Activated T-helper 1 cell treated with anti-CD3 and anti-CD28 coated beads, Interleukin-12 subunit alpha, Interleukin-12 subunit beta, Interleukin-2, Interleukin-4 antibody, amounts not matched to agents 30 ng/mL and 10 ng/mL and 1 ng/mL, durations not matched to agents 14 hours and 24 hours and 36 hours (primary cell): Measurements from ENCODE around the gene PIEZO2. TPM values are rescaled to one million over a fixed set of nuclear protein-coding genes. Genes with fewer than 3 reads are reported as not detected.

Experiments
- DNase-seq: peaks from one replicate; pipeline ENCODE4 v3.0.0; 2021; ENCODE audit warnings: low spot score
- H3K27ac Mint-ChIP-seq: one replicate; pipeline ENCODE4 v1.8.0; 2021; ENCODE audit warnings: mild to moderate bottlenecking, mixed read lengths
- H3K27me3 Mint-ChIP-seq: one replicate; pipeline ENCODE4 v1.8.0; 2022; ENCODE audit warnings: mild to moderate bottlenecking, moderate library complexity, mixed read lengths; ENCODE audit not compliant: insufficient read depth
- H3K36me3 Mint-ChIP-seq: one replicate; pipeline ENCODE4 v1.8.0; 2021; ENCODE audit warnings: low read depth, mixed read lengths
- H3K4me1 Mint-ChIP-seq: one replicate; pipeline ENCODE4 v1.8.0; 2021; ENCODE audit warnings: low read depth, mixed read lengths
- H3K4me3 Mint-ChIP-seq: one replicate; pipeline ENCODE4 v1.8.0; 2021; ENCODE audit warnings: mild to moderate bottlenecking, moderate library complexity, mixed read lengths
- H3K9me3 Mint-ChIP-seq: one replicate; pipeline ENCODE4 v1.8.0; 2021; ENCODE audit warnings: mixed read lengths
- intact Hi-C: fragments of 100-400 bp; cut with micrococcal nuclease; formaldehyde crosslinking; loops from one replicate; pipeline ENCODE4 v1.15.1; 2024
- total RNA-seq: library from RNA; stranded (reverse); gene quantifications from 2 replicates; pipeline ENCODE4 v1.2.3, GENCODE V29; 2022

Gene PIEZO2
- total RNA-seq, 1 donor from 2014 or later: not detected

- intact Hi-C loops: no loop called here
- H3K27ac Mint-ChIP-seq: no peak overlapping the region
Measured at GRCh38 chr18:10913919-10914318, 235.4 kb downstream of the PIEZO2 start.

DNA sequence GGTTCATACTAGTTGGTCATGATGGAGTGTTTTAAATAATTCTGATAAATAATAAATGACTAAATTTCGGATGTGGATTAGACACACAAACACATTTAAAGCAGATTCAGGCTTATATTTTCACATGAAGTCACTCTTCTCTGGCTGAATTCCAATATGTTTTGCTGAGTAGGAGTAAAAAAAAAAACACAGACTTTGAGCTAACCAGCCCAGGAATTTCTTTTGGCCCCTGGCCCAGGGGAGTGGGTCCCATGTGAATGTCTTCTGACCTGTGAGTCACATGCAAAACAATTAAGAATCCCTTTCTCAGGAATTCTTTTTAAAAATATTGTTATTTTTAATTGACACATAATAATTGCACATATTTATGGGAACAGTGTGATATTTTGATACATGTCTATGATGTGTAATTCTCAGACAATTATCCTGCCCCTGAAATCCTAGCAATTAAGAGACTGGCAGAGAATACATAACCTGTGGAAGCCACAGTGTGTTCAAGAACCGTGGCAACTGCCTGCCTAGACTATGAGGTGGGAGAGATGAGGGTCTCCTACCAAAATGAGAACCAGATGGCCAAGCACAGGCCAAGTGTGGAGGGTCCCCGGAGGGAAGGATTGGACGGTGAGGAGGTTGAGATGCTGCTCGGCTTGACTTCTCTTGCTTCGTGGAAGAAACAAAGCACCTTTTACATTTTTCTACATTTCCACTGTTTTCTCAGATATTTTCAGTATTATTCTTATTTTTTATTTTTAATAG, 236.4 kb downstream of the PIEZO2 start:
- no peaks in the 10 kb centered on the region for H3K9me3 Mint-ChIP-seq
- intact Hi-C loops: no loop called here
- H3K36me3 Mint-ChIP-seq: no peaks in the 10 kb centered on the region
- no peak overlapping the region for H3K4me3 Mint-ChIP-seq
- H3K27me3 Mint-ChIP-seq: no peaks in the 10 kb centered on the region
- H3K27ac Mint-ChIP-seq: no peak overlapping the region
- H3K4me1 Mint-ChIP-seq: no peaks in the 10 kb centered on the region
- no peak for DNase-seq

More at GRCh38 chr18:10913919-10914318, 235.4 kb downstream of the PIEZO2 start:
- Mint-ChIP-seq H3K27me3 (no peaks in the 10 kb centered on the region), H3K4me1 (no peaks in the 10 kb centered on the region), H3K9me3 (no peaks in the 10 kb centered on the region), H3K36me3 (no peaks in the 10 kb centered on the region), H3K4me3 (no peak overlapping the region)
- no peak for DNase-seq

DNA sequence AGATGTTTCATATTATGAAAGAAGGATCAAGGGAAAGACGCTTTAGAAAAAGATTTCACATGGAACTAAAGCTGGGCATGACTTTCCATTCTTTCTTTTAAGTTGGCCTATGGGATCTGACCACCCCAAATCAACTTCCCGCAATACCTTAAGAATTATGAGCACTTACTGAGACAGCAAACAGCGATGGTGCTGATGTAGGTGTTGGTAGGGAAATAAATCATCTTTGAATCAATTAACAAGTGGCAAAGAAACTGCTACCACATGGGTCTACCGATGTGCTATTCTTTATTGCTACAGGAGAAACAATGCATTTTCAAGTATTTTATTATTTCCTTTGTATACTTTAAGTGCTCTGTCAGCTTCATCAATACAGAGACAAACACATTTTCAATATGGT, 239.6 kb downstream of the PIEZO2 start:
- no peaks in the 10 kb centered on the region for H3K4me1 Mint-ChIP-seq
- intact Hi-C loops: no loop called here
- H3K9me3 Mint-ChIP-seq: no peaks in the 10 kb centered on the region
- DNase-seq: no peak
- H3K4me3 Mint-ChIP-seq: no peak overlapping the region
- no peaks in the 10 kb centered on the region for H3K27me3 Mint-ChIP-seq
- H3K36me3 Mint-ChIP-seq: no peaks in the 10 kb centered on the region
- no peak overlapping the region for H3K27ac Mint-ChIP-seq

- DNase-seq: no peak
- intact Hi-C loops: no loop called here
- Mint-ChIP-seq H3K36me3 (no peaks in the 10 kb centered on the region), H3K27me3 (no peaks in the 10 kb centered on the region), H3K9me3 (no peaks in the 10 kb centered on the region), H3K4me3 (no peak overlapping the region), H3K4me1 (no peaks in the 10 kb centered on the region), H3K27ac (no peak overlapping the region)
Measured at GRCh38 chr18:10908760-10909159, 240.6 kb downstream of the PIEZO2 start.

DNA sequence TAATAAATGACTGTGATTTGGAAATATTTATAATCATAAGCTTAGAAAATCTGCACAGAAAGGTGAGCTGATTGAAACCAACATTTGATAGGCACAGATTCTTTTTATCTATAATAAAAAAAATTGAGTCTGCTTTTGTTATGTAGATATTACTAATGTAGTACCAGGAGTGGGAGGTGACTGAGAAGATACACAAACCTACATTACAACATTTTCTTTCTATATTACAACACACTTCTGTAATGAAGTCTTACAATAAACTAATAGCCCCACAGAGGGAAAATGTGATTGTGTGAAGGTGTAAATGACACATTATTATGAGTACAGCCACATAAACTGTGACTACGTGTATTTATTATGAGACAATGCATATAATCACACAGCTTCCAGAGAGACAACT, 241.6 kb downstream of the PIEZO2 start:
- DNase-seq: no peak
- Mint-ChIP-seq H3K27me3 (no peaks in the 10 kb centered on the region), H3K9me3 (no peaks in the 10 kb centered on the region), H3K4me1 (no peaks in the 10 kb centered on the region), H3K4me3 (no peak overlapping the region), H3K27ac (no peak overlapping the region), H3K36me3 (no peaks in the 10 kb centered on the region)
- intact Hi-C loops: no loop called here

- DNase-seq: no peak
- Mint-ChIP-seq H3K4me1 (no peaks in the 10 kb centered on the region), H3K4me3 (no peak overlapping the region), H3K27me3 (no peaks in the 10 kb centered on the region), H3K9me3 (no peaks in the 10 kb centered on the region), H3K36me3 (no peaks in the 10 kb centered on the region), H3K27ac (no peak overlapping the region)
- intact Hi-C loops: no loop called here
Measured at GRCh38 chr18:10901329-10901728, 248.0 kb downstream of the PIEZO2 start.

DNA sequence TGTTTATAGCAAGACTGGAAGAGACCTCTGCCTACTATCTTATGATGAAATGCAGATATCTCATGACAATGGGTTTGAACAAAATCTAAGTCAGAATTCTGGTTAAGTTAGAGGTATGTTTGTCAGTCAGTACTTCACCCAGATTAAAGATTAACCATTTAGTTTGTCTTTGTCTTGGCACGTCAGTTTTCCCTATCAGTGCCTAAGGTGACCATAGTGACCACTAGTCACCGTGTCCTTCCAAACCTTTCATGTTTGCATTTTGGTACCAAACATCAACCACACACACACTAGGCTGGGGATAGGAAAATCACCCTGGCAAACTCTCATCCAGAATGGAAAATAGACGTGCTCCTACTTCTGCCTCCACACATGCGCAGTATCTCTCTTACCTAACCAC, 248.9 kb downstream of the PIEZO2 start:
- no peak overlapping the region for H3K27ac Mint-ChIP-seq
- H3K9me3 Mint-ChIP-seq: no peaks in the 10 kb centered on the region
- no peaks in the 10 kb centered on the region for H3K36me3 Mint-ChIP-seq
- DNase-seq: no peak
- H3K4me1 Mint-ChIP-seq: no peaks in the 10 kb centered on the region
- intact Hi-C loops: no loop called here
- H3K27me3 Mint-ChIP-seq: no peaks in the 10 kb centered on the region
- H3K4me3 Mint-ChIP-seq: no peak overlapping the region

DNA sequence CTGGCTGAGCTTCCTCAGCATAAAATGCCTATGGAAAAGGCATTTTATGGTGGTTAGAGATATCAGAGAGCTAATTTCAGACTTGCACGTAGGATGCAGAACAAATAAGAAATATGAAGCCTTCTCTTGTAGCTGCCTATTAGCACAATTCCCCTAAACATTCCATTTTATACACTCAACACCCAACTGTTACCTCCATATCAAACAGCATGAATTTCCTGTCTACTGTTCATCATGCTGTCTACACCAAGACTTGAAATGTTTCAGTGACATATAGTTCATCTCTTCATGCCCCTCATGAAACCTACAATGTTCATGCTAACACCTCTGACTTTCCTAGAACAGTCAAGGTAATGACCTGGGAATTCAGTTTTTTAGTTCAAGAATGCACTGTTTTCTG, 249.9 kb downstream of the PIEZO2 start:
- intact Hi-C loops: no loop called here
- Mint-ChIP-seq H3K27ac (no peak overlapping the region), H3K27me3 (no peaks in the 10 kb centered on the region), H3K9me3 (no peaks in the 10 kb centered on the region), H3K4me3 (no peak overlapping the region), H3K4me1 (no peaks in the 10 kb centered on the region), H3K36me3 (no peaks in the 10 kb centered on the region)
- no peak for DNase-seq

DNA sequence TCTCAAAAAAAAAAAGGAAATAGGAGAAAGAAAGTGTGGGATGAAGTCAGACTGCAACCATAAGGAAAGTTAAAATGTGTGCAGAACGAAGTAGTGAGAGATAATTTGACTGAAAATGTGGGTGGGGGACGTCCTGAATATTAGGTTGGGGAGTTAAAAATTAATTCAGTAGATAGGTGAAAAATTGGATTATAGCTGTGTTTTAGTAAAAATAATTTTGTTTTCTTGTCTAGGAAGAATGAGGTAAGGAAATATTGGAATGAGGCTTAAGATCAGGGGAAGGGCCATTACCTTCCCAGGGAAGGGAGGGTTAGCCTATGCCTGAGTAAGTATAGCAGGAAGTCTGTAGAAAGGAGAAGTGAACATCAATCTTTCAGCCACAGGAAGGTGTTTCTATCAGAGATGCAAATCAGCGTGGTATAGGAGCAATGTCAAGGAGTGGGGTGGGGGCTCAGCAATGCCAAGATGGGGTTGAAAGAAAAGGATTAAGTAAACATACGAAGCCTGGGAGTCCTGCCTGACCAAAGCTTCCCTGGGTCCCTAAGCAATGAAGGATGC, 250.9 kb downstream of the PIEZO2 start:
- Mint-ChIP-seq H3K27me3 (peaks cover 2% of the 10 kb centered on the region), H3K9me3 (no peaks in the 10 kb centered on the region), H3K4me1 (no peaks in the 10 kb centered on the region), H3K27ac (no peak overlapping the region), H3K36me3 (no peaks in the 10 kb centered on the region), H3K4me3 (no peak overlapping the region)
- no peak for DNase-seq
- intact Hi-C loops: no loop called here

DNA sequence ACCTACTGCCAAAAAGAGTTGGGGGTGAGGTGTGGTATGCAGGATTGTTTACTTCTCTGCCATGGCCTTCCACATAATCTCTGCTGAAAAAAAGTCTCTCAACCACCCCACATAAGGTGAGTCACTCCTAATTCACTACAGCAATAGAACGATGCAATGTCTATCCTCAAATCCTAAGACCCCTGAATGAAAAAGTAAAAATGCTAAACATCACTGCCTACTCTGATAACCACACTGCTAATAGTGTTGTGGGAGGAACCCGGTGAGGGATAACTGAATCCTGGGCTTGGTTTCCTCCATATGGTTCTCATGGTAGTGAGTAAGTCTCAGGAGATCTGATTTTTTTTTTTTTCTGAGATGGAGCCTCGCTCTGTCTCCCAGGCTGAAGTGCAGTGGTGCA, 252.5 kb downstream of the PIEZO2 start:
- Mint-ChIP-seq H3K4me3 (no peak overlapping the region), H3K36me3 (no peaks in the 10 kb centered on the region), H3K27ac (no peak overlapping the region), H3K9me3 (no peaks in the 10 kb centered on the region), H3K27me3 (peaks cover 2% of the 10 kb centered on the region), H3K4me1 (no peaks in the 10 kb centered on the region)
- intact Hi-C loops: no loop called here
- no peak for DNase-seq

DNA sequence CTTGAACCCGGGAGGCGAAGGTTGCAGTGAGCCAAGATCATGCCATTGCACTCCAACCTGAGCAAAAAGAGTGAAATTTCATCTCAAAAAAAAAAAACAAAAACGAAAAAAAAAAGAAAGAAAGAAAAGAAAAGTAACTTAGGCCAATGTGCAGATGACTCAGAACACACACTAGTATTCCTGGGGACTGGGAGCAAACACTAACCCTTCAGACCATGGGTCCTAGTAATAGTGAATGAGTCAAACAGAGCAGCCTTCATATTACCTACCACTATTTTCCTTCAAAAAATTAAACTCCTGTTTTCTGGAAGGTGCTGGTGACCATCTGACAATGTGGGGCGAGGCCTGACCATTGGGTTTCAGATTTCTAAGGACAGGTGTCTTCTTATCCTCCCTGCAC, 253.4 kb downstream of the PIEZO2 start:
- no peaks in the 10 kb centered on the region for H3K36me3 Mint-ChIP-seq
- H3K27ac Mint-ChIP-seq: no peak overlapping the region
- H3K4me3 Mint-ChIP-seq: no peak overlapping the region

DNA sequence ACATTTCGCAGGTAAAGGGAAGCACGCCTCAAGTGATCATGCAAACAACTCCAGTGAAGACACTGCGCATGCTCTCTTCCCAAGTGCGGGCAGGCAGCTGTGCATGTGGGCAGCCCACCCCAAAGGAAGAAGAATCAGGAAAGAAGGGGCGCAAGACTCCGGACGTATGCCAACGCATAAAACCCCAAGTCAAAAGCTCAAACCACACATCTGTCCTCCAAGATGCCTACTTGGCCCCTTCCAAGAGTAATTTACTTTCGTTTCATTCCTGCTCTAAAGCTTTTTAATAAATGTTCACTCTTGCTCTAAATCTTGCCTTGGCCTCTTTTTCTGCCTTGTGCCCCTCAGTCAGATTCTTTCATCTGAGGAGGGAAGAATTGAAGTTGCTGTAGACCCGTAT, 254.9 kb downstream of the PIEZO2 start:
- H3K36me3 Mint-ChIP-seq: no peaks in the 10 kb centered on the region
- no peak for DNase-seq
- no peak overlapping the region for H3K4me3 Mint-ChIP-seq
- H3K27me3 Mint-ChIP-seq: peaks cover 2% of the 10 kb centered on the region
- intact Hi-C loops: no loop called here
- no peaks in the 10 kb centered on the region for H3K9me3 Mint-ChIP-seq
- no peak overlapping the region for H3K27ac Mint-ChIP-seq
- no peaks in the 10 kb centered on the region for H3K4me1 Mint-ChIP-seq

More for the DNA sequence above, 253.4 kb downstream of the PIEZO2 start:
- no peaks in the 10 kb centered on the region for H3K4me1 Mint-ChIP-seq
- H3K27me3 Mint-ChIP-seq: peaks cover 2% of the 10 kb centered on the region
- DNase-seq: no peak
- intact Hi-C loops: no loop called here
- no peaks in the 10 kb centered on the region for H3K9me3 Mint-ChIP-seq

DNA sequence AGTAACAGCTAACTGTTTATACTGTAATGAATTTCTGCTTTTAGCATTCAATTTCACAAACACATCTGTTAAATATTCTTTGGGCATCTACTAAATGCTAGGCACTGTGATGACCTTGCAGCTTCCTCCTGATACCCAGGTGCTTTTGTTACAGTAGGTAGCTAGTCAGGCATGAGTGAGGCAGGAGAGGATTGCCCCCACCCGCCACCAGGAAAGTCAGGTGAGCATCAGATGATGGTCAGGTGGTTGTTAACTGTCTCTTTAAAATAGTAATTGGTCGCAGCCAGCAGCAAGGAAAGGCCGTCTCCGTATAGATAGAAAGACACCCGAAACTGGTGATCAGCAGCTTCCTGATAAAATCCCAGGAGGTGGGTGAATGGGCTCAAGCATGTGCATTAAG, 255.6 kb downstream of the PIEZO2 start:
- no peaks in the 10 kb centered on the region for H3K4me1 Mint-ChIP-seq
- H3K9me3 Mint-ChIP-seq: no peaks in the 10 kb centered on the region
- H3K27me3 Mint-ChIP-seq: peaks cover 2% of the 10 kb centered on the region
- H3K36me3 Mint-ChIP-seq: no peaks in the 10 kb centered on the region
- H3K4me3 Mint-ChIP-seq: no peak overlapping the region
- no peak for DNase-seq
- intact Hi-C loops: no loop called here
- no peak overlapping the region for H3K27ac Mint-ChIP-seq

DNA sequence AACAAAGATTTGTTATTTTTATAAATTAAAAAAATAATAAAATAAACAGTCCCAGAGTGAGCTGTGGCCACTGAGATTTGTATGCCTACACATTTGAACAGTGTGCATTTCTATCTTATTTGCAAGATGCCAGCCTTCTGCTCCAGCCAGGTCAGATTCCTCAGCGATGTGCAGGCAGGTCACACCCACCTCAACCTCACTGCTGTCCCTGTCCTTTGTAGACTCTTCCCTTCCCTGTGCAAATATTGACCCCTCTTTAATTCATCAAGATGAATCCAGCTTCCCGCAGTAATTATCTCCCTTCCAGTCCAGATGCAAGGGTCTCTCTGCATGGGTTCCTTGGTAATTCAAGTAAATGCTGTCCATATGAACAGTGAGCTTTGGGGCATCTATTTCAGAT, 256.2 kb downstream of the PIEZO2 start:
- H3K4me3 Mint-ChIP-seq: no peak overlapping the region
- H3K9me3 Mint-ChIP-seq: no peaks in the 10 kb centered on the region
- no peak for DNase-seq
- no peak overlapping the region for H3K27ac Mint-ChIP-seq
- H3K36me3 Mint-ChIP-seq: no peaks in the 10 kb centered on the region
- H3K27me3 Mint-ChIP-seq: peaks cover 2% of the 10 kb centered on the region
- no peaks in the 10 kb centered on the region for H3K4me1 Mint-ChIP-seq
- intact Hi-C loops: no loop called here
